Stimulated activated CD4-positive, alpha-beta T cell treated with anti-CD3 and anti-CD28 coated beads, TNF-alpha, amount 100 ng/mL, for 48 hours (primary cell): ENCODE measurements around the gene BOLA2B.
"Not testable (repeated sequence)": the region's sequence is repeated elsewhere in the genome, so short reads cannot be mapped to it uniquely, and the experiment has no call there.

Experiments used
- DNase-seq, 3 donors: peaks; one replicate each; pipeline ENCODE4 v3.0.0-alpha.2; 2020; ENCODE audit warnings: low read depth in 3 of 3

BOLA2B gene

GRCh38 chr16:30184096-30184890 is 9.2 kb downstream of the BOLA2B start:
- DNase-seq = peak; percentile 32 to 62 (median 45)

DNA sequence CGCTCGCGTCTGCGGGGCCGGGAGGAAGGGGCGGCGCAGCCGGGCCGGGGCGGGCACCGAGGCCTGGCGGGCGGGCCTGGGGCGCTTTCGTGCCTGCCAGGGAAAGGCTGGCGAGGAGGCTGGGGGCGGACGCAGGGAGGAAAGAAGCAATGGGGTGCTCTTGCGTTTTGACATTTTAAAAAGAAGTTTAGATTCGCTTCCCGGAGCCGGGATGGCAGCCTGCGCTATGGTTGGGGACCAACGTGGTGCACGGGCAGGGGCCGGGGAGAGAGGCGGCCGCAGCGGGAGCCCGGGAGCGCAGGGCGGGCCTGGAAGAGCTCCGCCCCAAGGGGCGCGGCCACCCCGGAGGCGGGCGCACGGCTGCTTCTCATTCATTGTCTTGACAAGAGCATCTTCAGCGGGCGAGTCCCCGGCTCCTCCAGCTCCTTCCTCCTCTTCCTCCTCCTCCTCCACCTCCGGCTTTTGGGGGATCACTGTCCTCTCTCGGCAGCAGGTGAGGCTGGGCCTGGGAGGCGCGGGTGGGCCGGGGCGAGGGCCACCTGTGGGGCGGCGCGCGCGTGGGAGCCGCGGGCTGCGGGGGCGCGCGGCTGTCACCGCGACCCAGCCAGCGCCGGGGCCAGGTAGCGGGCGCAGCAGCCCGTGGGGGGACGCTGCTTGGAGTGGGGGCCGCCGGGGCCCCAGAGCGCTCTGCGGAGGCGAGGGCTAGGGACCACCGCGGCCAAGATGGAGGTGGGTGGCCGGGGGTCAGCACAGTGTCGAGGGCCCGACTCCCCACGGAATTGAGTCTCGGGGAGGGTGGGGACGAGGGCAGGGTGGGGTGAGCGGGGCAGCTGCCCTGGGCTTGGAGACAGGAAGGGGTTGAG is 10.0 kb downstream of the BOLA2B start, which contains the start of gene CORO1A:
Gene CORO1A, plus strand, starts transcription at position 370 of the 863 bp plus-strand sequence. CDS start 1,608 bp downstream, outside the sequence.
- DNase-seq = peak; percentile 74 to 88 (median 76)

DNA sequence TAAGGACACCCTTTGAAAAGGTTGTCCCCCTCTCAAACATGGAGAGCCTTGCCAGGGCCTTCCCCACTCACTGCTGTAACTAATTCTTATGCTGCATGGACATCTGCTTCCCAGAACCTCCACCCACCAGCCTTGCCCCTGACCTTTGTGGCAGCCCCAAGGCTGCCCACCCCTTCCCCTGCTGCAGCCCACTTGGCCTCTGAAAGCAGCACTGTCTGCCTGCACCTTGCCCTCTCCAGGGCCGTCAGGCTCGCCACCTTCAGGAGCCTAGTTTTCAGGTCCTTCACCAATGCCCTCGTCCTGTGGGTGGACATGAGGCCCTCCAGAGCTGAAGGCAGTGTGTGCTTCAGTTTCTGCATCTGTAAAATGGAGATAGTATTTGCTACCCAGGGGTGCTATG is 12.7 kb downstream of the BOLA2B start:
- no peak for DNase-seq

- no peak for DNase-seq
Observed at GRCh38 chr16:30179931-30180330, 13.5 kb downstream of the BOLA2B start.

- no peak for DNase-seq
Observed at GRCh38 chr16:30179195-30179594, 14.3 kb downstream of the BOLA2B start.

GRCh38 chr16:30176876-30177275 is 16.6 kb downstream of the BOLA2B start:
- DNase-seq = not testable (repeated sequence)

GRCh38 chr16:30173054-30173453 is 20.4 kb downstream of the BOLA2B start:
- no peak for DNase-seq

GRCh38 chr16:30170145-30170544 is 23.3 kb downstream of the BOLA2B start:
- DNase-seq = not testable (repeated sequence)

GRCh38 chr16:30169416-30169815 is 24.1 kb downstream of the BOLA2B start:
- DNase-seq = not testable (repeated sequence)

- DNase-seq = not testable (repeated sequence)
Observed at GRCh38 chr16:30168746-30169145, 24.7 kb downstream of the BOLA2B start.

GRCh38 chr16:30166202-30166902 is 27.1 kb downstream of the BOLA2B start:
- DNase-seq = no peak

- no peak for DNase-seq
Observed at GRCh38 chr16:30163538-30163937, 29.9 kb downstream of the BOLA2B start.

DNA sequence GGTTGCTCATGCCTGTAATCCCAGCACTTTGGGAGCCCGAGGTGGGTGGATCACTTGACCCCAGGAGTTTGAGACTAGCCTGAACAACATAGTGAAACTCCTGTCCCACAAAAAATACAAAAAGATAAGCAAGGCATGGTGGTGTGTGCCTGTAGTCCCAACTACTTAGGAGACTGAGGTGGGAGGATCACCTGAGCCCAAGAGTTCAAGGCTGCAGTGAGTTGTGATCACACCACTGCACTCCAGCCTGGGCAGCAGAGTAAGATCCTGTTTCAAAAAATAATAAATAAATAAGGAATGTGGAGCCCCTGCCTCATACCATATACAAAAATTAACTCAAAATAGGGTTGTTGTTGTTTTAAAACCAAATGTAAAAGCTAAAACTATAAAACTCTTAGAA is 36.3 kb downstream of the BOLA2B start:
- no peak for DNase-seq

DNA sequence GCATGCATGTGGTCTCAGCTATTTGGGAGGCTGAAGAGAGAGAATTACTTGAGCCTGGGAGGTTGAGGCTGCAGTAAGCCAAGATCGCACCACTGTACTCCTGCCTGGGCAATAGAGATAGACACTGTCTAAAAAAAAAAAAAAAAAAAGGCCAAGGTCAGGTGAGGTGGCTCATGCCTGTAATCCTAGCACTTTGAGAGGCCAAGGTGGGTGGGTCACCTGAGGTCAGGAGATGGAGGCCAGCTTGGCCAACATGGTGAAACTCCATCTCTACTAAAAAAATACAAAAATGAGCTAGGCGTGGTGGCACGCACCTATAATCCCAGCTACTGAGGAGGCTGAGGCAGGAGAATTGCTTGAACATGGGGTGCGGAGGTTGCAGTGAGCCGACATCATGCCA is 38.3 kb downstream of the BOLA2B start:
- no peak for DNase-seq

GRCh38 chr16:30152517-30152916 is 40.9 kb downstream of the BOLA2B start:
- DNase-seq = no peak

- DNase-seq = no peak
Observed at GRCh38 chr16:30151091-30151490, 42.4 kb downstream of the BOLA2B start.

GRCh38 chr16:30149250-30149930 is 44.1 kb downstream of the BOLA2B start:
- DNase-seq = no peak

DNA sequence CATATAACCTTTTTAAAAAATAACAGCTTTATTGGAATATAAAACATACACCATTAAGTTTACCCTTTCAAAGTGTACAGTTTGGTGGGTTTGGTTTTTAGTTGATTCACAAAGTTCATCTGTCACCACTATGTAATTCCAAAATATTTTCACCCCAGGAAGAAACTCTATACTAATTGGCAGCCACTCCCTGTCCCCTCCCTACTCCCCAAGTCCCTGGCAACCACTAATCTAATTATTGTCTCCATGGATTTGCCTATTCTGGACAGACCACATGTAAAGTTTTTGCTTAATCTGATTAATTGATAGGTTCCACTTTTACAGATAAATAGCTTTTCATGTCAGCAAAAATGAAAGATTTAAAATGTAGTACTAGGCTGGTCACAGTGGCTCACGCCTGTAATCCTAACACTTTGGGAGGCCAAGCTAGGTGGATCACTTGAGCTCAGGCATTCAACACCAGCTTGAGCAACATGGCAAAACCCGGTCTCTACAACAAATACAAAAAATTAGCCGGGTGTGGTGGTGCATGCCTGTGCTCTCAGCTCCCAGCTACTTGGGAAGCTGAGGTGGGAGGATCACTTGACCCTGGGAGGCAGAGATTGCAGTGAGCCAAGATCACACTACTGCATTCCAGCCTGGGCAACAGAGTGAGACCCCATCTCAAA is 45.5 kb downstream of the BOLA2B start:
- no peak for DNase-seq

DNA sequence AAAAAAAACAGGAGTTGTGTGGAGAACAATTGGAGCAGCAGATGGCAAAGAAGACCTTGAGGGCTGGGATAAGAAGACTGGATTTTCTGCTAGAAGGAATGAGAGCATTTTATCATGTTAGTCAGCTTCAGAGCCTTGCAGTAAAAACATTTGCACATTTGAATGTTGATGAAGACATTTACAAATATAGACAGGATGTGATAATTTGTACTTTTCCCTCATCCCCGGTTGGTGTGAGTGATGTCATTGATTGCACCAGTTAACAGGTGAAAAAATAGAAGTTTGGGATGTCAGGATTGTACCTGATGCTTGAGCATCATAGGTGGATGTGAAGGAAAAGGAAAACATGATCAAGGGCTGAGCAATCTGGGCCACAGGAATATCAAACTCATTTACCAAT is 47.8 kb downstream of the BOLA2B start:
- DNase-seq = no peak

- no peak for DNase-seq
Observed at GRCh38 chr16:30144917-30145316, 48.5 kb downstream of the BOLA2B start.

DNA sequence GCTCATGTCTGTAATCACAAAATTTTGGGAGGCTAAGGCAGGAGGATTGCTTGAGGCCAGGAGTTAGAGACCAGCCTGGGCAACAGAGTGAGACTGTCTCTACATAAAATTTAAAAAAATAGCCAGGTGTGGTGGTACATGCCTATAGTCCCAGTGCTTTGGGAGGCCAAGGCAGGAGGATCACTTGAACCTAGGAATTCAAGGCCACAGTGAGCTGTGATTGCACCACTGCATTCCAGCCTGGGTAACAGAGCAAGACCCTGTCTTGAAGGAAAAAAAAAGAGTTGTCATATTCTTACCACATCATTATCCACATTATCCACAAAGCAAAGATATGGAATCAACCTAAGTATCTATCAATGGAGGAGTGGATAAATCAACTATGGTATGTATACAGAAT is 49.4 kb downstream of the BOLA2B start:
- no peak for DNase-seq
